HL-60/S4 (cell line): ENCODE results near the gene BPI.

ENCODE experiments used
- in situ Hi-C: fragments of 300-500 bp; cut with MboI; formaldehyde crosslinking; loops from 2 replicates; pipeline ENCODE4 v1.14.3; 2022; ENCODE audit warnings: low sequenced_read_pairs

BPI gene

DNA sequence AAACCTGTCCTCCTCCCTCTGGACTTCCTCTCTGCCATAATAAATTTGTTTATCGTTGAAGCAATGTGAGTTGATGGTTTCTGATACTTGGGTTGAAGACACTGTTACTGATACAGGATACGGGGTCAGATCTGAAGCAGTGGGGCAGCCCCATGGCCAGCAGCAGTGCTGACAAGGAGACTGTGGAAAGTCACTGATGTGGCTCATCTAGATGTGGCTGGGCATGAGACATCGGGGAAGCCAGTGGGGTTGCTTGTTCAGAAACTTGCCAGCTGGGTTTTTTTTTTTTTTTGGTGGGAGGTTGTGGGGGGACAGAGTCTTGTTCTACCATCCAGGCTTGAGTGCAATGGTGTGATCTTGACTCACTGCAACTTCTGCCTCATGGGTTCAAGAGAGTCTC is 2.6 kb upstream of the BPI start:
- in situ Hi-C loops, result loop anchor here (25.0 kb wide), 1 partner anchor 239 kb away; no protein-coding TSS in a partner anchor

DNA sequence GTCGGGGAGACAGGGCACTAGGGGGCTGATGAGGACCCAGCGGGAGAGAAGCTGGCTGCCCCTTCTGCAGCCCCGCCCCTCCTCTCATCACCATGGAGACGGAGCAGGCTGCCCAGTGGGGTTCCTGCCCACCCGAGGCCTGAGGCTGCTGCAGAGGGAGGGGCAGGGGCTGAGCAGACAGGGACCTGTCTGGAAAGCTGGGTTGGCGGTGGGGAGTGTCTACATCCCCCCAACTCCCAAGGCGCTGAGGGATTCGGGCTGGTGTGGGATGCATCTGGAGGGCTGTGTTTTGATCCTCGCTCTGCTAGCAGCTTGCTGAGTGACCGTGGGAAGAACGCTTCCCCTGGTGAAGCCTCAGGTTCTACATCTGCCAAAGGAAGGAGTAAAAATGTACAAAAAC is 1.2 kb upstream of the BPI start:
- in situ Hi-C loops, result loop anchor here (25.0 kb wide), 1 partner anchor 240 kb away; no protein-coding TSS in a partner anchor

DNA sequence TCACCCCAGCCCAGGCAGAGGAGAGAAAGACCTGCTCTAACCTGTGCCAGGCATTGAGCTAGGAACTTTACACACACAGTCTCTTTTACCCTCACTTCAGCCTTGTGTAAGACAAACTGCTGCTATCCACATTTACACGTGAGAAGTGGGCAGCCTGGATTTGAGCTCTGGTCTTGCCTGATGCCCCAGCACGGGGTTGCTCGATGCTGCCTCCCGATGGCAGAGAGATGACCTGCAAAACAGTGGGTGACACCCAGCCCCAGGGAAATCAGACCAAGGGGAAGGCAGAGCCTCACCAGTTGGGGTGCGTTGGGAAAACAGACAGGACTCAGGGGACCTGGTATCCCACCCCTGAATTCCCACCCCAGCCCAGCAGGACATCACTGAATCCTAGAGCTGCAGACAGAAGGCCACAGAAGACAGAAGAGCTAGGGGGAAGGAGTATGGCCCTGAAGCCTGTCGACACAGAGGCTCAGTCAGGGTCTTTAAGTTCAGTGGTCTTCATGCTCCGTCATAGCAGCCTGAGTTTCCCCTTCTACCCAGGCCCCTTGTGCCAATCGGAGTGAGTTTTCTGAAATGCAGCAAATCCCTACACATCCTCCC is 990 bp downstream of the BPI start:
- in situ Hi-C loops, result loop anchor here (5.0 to 25.0 kb wide), 2 partner anchors 68 to 243 kb away; no protein-coding TSS in a partner anchor

DNA sequence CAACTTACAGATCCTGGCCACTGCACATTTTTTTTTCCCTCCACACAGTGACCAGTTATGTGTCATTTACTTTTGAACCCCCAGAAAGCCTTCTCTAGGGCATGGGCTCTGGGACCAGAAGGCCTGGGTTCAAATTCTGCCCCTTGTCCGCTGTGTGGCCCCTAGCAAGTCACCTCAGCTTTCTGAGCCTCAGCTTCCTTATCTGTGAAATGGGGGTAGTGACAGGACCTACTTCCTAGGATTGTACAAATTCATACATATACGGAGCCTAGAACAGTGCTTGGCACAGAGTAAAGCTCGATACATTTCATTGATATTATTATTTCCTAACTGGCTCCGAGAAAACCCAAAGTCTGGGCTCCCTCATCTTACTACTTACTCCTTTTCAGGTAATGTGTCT is 1.6 kb downstream of the BPI start:
- in situ Hi-C loops, result loop anchor here (5.0 to 25.0 kb wide), 2 partner anchors 68 to 243 kb away; no protein-coding TSS in a partner anchor

DNA sequence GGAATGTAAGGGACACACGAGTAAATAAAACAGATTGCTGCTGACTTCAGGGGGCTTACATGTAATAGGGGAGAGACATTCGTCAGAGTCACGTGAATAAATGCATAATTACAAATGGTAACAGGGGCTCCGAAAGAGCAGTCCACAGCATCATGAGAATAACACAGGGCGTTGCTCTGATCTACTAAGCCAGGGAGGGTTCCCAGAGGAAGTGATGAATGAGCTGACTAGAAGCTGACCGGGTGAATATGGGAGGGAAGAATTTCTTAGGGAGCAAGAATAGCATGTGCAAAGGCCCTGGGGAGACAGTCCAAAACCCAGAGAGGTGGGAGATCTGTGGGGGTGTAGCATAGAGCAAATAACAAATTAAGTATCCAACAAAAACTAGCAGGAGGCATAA is 2.4 kb downstream of the BPI start:
- in situ Hi-C loops, result loop anchor here (5.0 to 25.0 kb wide), 2 partner anchors 69 to 244 kb away; no protein-coding TSS in a partner anchor

DNA sequence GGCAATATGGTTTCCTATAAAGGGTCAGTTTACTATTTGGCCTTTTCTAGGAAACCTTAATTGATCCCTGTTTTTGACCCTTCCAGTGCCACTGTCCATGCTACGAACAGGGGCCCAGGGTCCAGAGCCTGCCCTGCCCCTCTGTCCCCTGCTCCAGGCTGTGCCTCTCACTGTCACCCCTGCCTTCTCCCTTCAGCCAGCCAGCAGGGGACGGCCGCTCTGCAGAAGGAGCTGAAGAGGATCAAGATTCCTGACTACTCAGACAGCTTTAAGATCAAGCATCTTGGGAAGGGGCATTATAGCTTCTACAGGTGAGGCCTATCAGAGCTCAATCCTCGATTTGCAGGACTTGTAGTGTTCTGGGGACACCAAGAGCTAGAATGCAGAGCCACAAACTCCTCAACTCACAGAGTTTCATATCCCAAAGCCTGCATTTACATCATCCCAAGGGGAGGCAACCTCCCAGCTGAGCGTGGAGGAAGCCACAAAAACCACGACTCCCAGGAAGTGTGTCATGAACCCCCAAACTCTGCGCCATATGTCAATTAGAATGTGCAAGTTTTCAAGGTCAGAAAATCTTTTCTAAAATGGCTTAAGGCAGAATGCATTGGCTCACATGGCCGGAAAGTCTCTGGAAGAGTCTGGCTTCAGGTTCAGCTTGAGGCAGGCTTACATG is 3.6 kb downstream of the BPI start:
- in situ Hi-C loops, result loop anchor here (5.0 to 25.0 kb wide), 2 partner anchors 70 to 245 kb away; no protein-coding TSS in a partner anchor

DNA sequence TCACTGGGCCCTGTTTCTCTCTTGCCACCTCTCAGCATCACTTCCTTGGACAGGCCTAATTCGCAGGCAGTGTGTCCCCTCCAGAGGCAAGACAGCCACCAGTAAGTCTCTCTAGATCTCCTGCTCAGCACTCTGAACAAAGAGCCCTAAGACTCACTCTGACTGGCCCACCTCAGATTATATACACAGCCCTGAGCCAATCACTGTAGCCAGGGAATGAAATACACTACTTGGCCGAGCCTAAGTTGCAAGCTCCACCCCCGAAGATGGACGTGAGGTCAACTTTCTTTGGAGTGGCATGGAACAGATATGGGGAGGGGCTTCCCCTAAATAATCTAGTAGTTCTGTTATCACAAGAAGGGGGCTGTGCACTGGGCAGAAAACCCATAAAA is 4.1 kb downstream of the BPI start:
- in situ Hi-C loops, result loop anchor here (5.0 to 25.0 kb wide), 2 partner anchors 71 to 246 kb away; no protein-coding TSS in a partner anchor

DNA sequence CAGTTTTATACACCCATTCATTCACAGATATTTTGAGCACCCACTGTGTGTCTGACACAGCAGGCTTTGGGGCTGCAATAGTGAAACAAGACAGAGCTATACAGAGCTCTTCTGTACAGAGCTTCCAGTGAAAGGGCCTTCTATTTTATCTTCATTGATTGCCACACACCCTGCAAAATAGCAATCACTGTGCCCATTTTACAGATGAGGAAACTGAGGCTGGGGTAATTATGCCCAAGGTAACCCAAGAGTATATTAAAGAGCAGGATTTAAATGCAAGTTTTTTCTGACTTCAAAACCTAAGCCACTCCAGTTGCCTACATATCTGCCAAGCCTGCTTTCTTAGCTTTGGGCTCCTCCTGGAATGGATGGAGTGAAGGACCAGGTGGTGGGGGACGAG is 4.5 kb downstream of the BPI start:
- in situ Hi-C loops, result loop anchor here (5.0 to 25.0 kb wide), 2 partner anchors 71 to 246 kb away; no protein-coding TSS in a partner anchor

DNA sequence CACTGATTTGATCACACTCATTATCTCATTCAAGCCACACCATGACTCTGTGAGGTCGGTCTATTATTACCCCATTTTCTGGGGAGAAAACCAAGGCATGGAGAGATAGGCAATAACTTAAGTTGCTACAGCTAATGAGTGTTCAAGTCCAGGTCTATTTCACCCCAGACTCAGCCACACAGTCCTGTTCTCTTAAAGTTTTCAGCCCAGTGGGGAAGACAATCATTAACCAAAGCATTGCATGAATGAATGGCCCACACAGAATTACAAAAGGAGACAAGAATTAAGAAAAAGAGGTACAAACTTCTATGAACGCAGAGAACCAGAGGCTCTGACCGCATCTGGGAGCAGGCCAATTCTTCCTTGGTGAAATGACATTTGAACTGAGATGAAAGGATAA is 7.1 kb downstream of the BPI start:
- in situ Hi-C loops, result loop anchor here (25.0 kb wide), 1 partner anchor 249 kb away; no protein-coding TSS in a partner anchor

DNA sequence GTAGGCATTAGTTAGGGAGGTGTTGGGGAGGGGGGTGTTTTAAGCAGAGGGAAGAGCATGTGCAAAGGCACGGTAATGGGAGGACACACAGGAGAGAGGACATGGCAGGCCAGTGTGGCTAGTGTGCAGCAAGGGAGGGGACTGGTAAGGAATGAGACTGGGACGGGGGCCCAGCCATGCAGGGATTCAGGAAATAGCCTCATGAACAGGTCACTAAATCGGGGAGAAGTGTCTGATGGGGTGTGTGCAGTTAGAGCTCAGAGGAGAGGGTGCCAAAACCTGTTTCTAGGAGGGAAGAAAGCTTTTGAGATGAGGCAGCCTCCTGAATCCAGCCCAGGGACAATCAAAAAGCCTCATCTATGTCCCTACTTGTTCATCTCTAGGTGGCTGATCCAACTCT is 7.5 kb downstream of the BPI start:
- in situ Hi-C loops, result loop anchor here (25.0 kb wide), 1 partner anchor 249 kb away; no protein-coding TSS in a partner anchor

DNA sequence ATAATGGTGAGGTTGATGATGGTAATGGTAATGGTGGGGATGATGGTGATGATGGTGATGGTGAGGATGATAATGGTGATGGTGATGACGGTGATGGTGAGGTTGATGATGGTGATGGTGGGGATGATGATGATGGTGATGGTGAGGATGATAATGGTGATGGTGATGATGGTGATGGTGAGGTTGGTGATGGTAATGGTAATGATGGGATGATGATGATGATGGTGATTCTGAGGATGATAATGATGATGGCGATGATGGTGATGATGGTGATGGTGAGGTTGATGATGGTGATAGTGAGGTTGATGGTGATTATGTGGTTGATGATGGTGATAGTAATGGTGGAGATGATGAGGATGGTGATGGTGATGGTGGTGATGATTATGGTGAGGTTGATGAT is 9.7 kb downstream of the BPI start:
- in situ Hi-C loops, result loop anchor here (25.0 kb wide), 1 partner anchor 251 kb away; no protein-coding TSS in a partner anchor

DNA sequence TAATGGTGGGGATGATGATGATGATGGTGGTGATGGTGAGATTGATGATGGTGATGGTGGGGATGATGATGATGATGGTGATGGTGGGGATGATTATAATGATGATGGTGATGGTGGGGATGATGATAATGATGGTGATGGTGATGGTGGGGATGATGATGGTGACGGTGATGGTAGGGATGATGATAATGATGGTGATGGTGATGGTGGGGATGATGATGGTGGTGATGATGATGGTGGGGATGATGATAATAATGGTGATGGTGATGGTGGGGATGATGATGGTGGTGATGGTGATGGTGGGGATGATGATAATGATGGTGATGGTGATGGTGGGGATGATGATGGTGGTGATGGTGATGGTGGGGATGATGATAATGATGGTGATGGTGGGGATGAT is 10.4 kb downstream of the BPI start:
- in situ Hi-C loops, result loop anchor here (25.0 kb wide), 1 partner anchor 252 kb away; no protein-coding TSS in a partner anchor

DNA sequence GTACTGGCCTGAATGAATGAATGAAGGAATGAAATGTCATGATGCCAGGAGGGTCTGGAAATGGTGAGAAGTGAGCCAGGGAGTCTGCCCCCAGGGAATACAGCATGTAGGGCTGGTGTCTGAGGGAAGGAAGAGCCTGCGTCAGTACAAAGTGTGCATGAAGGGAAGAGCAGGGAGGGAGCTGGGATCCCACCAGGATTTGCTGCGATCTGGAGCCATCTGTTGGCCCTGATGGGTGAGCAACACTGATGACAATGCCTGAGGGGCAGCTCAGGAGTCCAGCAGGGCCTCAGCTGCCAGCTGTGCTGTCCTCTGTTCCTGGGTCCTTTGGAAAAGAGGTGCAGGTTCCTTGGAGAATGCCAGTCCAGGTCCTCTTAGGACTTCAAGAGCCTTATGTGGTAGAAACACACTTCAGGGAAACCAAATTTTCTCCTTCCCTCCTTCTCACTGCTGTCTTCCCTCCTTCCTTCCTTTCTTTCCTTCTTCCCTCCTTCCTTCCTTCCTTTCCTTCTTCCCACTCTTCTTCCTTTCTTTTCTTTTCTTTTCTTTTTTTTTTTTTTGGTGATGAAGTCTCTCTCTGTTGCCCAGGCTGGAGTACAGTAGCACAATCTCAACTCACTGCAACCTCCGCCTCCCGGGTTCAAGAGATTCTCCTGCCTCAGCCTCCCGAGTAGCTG is 11.5 kb downstream of the BPI start:
- in situ Hi-C loops, result loop anchor here (25.0 kb wide), 1 partner anchor 253 kb away; no protein-coding TSS in a partner anchor

DNA sequence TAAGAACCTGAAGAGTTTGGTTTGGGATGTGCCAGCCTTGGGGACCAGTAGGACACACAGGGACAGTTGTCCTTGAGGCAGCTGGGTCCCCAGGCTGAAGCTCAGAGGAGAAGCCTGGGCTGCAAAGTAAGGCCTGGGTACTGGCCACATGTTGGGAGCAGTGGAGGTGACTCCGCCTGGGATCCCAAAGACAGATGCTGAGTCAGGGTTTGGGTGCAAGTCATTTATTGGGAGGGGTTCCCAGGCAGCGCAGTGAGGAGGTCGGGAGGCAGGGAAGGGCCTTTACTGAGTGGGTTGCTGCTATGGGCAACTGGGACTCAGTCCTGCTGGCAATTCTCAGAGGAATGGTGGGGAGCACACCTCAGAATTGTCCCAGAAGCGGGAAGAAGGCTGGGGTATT is 12.4 kb downstream of the BPI start:
- in situ Hi-C loops, result loop anchor here (25.0 kb wide), 1 partner anchor 254 kb away; no protein-coding TSS in a partner anchor

DNA sequence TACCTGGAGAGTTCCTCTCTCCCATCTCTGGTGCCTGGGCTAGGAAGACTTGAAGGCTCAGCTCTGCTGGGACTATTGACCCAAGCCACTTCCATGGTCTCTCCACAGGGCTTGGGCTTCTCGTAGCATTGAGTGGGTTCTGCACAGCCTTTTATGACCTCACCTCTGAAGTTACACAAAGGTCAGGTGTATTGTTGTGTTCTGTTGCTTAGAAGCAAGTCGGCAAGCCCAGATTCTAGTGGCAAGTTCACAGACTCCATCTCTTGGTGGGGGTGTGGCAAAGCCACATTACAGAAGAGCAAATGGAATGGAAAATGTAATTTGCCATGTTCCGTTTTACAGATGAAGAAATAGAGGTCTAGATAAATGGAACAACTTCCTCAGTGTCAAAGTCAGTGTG is 13.5 kb downstream of the BPI start:
- in situ Hi-C loops, result loop anchor here (25.0 kb wide), 1 partner anchor 255 kb away; no protein-coding TSS in a partner anchor

DNA sequence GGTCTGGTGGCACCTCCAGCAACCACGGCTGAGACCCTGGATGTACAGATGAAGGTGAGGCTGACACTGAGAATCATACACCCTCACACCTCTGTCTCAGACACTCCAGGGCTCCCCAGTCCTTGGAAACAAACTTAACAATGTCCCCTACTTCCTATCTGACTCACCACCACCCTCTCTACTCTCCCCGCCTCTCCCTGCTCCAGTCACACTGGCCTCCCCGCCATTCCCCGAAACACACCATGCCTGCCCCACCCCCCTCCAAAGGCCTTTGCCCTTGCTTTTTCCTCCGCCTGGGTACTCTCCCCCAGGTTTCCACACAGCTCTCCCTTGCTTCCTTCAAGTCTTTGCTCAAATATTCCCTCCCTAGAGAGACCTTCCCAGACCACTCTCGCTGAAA is 16.3 kb downstream of the BPI start:
- in situ Hi-C loops, result loop anchor here (25.0 kb wide), 1 partner anchor 258 kb away; no protein-coding TSS in a partner anchor

DNA sequence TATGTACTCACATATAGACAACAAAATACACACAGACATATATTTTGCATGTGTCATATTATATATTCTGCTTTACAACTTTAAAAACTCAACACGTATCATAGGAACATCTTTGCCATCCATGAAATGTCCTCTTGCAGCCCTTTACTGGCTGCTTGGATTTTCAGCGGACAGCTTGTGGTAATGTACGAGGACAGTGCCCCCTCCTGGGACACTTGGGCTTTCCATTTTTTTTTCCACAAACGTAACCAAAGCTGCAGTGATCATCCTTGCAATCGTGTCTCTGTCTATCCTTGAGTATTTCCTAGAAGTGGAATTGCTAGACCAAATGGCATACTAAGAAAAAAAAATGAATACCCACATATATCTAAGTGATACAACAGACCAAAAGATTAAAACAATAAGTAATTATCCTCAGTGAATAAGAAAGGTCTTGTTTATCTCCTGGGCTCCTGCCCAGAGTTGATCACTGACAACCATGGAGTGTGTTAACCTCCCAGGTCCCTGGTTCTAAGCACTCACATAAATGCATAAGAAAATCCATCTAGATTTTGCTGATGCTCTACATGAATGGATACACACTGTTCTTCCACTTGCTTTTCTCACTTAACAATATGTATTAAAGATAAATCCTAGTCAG is 18.1 kb downstream of the BPI start:
- in situ Hi-C loops, result loop anchor here (25.0 kb wide), 1 partner anchor 260 kb away; no protein-coding TSS in a partner anchor

DNA sequence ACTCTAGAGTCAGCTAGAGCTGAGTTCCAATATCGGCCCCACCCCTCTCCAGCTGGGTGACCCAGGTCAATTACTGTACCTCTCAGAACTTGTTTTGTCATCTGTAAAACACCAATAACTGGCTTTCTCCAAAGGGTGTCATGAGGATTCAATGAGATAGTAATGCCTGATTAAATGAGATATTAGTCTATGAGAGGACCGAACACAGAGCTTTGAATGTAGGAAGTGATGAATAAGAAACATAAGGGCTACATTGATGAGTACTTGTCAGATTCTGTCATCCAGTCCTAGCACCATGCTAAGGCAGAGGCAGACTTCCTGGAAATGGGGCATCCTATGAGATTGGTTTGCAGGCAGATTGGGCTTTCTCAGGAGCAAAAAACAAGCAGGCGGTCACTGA is 20.2 kb downstream of the BPI start:
- in situ Hi-C loops, result loop anchor here (25.0 kb wide), 1 partner anchor 262 kb away; no protein-coding TSS in a partner anchor

DNA sequence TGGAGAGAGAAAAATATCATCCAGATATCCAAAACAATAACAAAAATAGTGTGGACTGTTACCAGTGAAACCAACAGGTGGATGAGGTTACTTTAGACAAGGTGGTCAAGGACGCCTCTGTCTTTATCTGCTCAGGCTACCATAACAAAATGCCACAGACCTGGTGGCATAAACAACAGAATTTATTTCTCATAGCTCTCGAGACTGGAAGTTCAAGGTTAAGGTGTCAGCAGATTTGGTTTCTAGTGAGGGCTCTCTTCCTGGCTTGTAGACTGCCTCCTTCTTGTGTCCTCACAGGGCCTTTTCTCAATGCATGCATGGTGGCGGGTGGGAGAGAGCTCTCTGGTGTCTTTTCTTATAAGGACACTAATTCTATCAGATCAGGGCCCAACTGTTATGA is 21.2 kb downstream of the BPI start:
- in situ Hi-C loops, result no loop called here

DNA sequence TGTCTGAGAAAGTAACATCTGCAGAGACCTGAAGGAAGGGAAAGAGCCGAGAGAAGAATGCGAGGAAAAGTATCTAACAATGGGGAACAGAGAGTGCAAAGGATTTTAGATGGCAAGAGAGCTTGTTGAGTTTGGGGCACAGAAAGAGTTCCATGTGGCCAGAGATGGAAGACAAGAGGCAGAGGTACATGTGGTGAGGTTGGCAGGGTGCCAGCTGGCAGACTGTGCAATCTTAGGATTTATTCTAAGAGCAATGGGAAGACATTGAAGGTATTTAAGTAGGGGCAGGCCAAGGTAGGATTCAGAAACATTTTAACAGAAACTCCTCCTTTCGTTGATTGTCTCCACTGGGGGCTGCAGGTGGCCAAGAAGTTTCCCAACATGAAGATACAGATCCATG is 21.9 kb downstream of the BPI start:
- in situ Hi-C loops, result no loop called here
